Endothelial cell of hepatic sinusoid (primary cell): ENCODE data around the gene TSPO2.

Experiments
- in situ Hi-C: cut with HindIII; loops from 2 replicates; pipeline ENCODE4 v1.10.0; 2017; ENCODE audit warnings: low sequenced_read_pairs

The TSPO2 gene

DNA sequence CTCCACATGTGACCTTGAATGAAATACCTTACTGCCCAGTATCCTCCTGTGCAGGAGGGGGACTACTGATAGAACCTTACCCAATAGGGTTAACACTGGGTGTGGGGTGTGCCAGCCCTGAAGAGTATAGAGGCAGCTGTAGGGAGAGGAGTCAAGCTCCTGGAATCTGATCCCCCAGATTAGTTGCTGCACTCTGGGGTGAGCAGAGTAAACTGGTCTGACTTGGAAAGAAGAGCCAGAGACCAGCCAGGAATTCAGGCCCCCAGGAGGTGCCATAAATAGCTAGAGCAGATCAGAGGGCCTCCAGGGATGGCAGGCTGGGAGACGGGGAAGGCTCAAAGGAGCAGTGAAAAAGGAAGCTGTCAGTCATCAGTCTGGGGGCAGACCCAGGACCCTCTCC lies 7.3 kb downstream of the TSPO2 start:
- in situ Hi-C loops = no loop called here

DNA sequence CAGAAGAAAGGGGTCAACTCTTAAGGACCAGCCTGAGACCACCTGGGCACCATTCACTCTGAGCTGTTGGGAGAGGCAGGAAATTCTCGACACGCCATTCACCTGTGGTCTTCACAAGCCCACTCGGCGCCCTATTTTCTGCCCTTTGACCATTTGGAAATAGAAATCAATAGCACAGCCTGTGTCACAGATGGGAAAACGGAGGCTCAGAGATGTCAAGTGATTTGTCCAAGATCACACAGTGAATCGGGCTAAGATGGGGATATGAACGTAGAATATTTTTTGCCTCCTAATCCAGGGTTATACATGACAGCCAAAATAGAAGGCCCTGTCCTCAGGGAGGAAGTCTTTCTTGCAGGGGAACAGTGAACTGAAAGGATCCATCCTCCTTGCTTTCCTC lies 7.7 kb downstream of the TSPO2 start:
- in situ Hi-C loops = no loop called here

GRCh38 chr6:41050536-41050935 lies 8.3 kb downstream of the TSPO2 start:
- in situ Hi-C loops = no loop called here

GRCh38 chr6:41051873-41052272 lies 9.6 kb downstream of the TSPO2 start:
- in situ Hi-C loops = no loop called here

GRCh38 chr6:41053041-41053440 lies 10.8 kb downstream of the TSPO2 start, which contains the start of gene APOBEC2:
Gene APOBEC2 (plus strand): TSS chr6:41053202. CDS start chr6:41053348, 146 bp downstream.
- in situ Hi-C loops = no loop called here

DNA sequence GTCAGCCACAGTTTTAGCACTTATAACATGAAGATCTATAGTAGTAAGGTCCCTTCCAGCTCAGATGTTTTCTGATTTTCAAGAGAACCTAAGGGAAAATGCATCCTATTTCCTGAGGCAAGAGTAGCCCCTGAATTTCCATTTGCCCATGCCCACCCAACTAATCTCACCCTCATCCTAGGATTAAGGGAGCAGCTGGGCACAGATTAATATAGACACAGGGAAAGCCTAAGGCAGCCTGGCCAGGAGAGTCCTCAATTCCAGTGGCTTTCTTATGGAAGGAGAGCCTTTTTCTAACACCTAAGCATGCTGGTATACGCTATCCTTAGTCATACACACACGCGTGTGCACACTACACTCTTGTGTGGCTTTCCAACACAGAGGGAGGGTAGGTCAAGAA lies 12.2 kb downstream of the TSPO2 start:
- in situ Hi-C loops = no loop called here

- in situ Hi-C loops = no loop called here
Measured at GRCh38 chr6:41055149-41055548, 12.9 kb downstream of the TSPO2 start.

DNA sequence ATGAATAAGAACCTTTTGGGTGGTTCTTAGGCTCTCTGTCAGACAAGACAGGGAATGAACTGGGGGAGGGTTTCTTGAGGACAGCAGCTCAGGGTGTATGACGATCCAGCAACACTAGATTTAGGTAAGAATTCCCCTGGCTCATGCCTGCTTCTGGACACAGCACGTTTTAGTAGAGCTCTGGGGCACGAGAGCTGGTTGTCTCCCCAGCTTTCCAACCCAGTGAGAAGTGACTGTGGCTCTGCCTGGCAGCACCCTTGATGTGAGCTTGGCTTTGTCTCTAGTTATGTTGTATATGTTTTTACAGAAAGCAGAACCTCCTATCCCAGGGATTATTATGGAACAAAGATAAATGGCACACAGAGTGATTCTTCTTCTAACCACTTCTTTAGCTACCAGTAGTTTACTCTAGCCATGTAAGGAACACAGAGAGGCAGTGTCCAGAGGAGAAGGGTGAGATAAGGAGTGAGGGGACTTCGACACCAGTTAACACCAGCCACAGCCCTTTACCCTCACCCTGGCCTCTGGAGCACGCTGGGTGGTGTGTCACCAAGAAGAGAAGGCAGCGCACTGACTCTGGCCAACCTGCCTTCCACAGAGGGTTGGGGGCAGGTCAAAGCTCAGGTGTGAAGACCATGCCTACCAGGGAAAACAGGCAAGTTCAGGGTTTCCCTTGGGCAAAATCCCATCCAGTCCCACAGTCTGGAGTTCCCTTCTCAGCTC lies 14.7 kb downstream of the TSPO2 start:
- in situ Hi-C loops = no loop called here

DNA sequence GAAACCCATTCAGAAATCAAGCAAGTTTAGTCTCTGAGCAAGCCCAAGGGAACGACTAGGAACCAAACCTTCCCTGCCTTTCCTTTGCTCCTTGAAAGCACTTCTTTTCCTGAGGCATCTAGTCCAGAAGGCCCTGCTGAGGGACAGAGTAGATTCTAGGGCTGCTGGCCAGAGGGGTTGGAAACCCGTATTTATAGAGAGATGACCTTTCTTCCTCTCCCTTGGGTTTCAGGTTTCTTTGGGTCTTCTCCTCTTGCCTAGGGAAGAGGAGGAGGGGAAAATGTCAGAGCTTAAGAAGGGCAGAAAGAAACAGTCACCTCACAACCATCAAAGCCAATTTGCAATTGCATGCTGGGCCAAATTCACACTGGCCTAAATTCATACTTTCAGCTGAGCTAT lies 16.5 kb downstream of the TSPO2 start:
- in situ Hi-C loops = no loop called here

DNA sequence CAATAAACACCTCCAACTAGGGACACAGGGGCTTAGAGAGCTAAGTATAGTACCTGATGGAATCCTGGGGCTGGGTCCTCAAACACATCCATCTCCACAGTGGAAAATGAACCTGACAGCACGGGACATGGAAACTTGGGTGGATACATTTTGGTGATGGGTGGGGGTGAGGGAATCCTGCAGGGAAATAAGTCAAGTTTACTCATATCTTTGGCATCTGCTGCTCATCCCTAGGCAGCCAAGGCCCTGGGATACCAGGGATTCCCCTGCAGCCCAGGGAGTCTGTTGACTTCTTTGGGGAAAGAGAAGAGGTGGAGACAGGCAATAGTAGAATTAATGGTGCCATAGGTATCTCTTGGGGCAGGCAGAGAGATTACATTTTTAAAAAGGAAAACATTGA lies 17.3 kb downstream of the TSPO2 start:
- in situ Hi-C loops = no loop called here

- in situ Hi-C loops = no loop called here
Measured at GRCh38 chr6:41061196-41061726, 19.0 kb downstream of the TSPO2 start.

- in situ Hi-C loops = no loop called here
Measured at GRCh38 chr6:41062056-41062455, 19.8 kb downstream of the TSPO2 start.

DNA sequence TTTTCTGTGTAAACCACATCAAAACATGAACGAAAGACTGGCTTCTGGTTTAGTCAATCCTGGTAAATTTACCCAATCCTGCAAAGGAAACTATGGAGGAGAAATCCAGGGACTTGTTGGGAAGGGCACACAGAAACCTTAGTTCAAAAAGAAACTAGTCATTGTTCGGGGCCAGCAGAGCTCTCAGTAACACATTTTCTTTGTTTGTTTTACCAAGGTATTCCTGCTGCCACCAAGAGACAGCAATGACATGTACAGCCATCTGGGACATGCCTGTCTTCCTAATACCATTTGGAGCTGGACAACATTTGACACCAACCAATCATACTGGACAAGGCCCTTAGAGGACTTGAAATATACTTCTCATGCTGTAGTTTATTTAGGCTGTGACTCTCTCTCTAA lies 21.6 kb downstream of the TSPO2 start:
- in situ Hi-C loops = no loop called here

- in situ Hi-C loops = no loop called here
Measured at GRCh38 chr6:41064841-41065240, 22.6 kb downstream of the TSPO2 start.

DNA sequence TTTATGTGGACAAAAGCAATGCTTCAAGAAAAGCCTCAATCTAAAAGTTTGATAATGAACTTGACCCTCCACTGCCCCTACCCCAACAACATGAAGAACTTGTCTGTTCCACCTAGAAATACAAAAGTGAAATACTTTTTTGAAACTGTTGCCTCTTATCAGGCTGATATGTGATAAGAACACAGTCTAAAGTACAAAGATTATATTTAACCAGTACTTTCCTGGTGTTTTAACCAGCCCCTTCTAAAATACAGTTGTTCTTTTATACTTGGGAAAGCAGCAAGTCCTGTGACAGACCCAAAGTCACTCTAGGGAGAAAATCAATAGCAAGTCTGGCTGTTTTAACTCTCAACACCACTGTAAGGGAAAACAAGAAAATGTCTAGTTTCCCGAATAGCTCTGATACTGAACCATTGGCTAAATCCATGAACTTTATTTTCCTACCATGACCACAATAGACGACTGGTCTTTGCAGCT lies 23.3 kb downstream of the TSPO2 start:
- in situ Hi-C loops = no loop called here

DNA sequence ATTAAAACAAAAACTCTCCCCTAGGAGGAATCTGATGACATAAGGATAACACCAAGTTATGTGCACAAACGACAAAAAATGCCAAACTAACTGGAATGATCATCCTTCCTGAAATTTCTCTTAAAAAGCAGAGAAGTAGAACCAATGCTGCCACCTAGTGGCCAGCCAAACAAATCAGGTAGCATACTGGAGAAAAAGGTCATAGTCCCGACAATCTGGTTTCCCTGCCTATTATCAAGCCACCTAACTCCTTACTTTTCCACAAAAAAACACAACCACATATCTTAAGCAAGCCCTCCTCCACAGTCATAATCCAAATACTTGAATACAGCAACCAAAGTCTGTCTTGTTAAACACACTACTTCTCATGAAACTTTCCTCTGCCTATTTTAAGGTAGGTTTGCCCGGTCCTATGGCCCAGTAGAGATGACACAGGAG lies 24.6 kb downstream of the TSPO2 start:
- in situ Hi-C loops = no loop called here

- in situ Hi-C loops = no loop called here
Measured at GRCh38 chr6:41071501-41071922, 29.2 kb downstream of the TSPO2 start.

- in situ Hi-C loops = no loop called here
Measured at GRCh38 chr6:41071923-41072835, 29.9 kb downstream of the TSPO2 start, which contains the start of gene OARD1. Gene OARD1 (minus strand): TSS chr6:41072356. CDS start chr6:41071634, 722 bp downstream.

GRCh38 chr6:41072836-41073202 lies 30.6 kb downstream of the TSPO2 start, which contains the start of gene NFYA:
Gene NFYA (plus strand): TSS chr6:41072974. CDS start chr6:41079090, 6,116 bp downstream.
- in situ Hi-C loops = no loop called here

- in situ Hi-C loops = no loop called here
Measured at GRCh38 chr6:41073203-41073967, 31.1 kb downstream of the TSPO2 start.
